Kidney epithelial cell (primary cell): ENCODE measurements around the gene TMPRSS15. TPM values are rescaled to one million over a fixed set of nuclear protein-coding genes. Genes with fewer than 3 reads are reported as not detected.

Experiments
- DNase-seq: peaks from one replicate; pipeline ENCODE4 v3.0.0-alpha.2; 2010; ENCODE audit warnings: low read depth
- H3K27me3 ChIP-seq: 2 replicates; pipeline ENCODE4 v1.6.0; 2011; ENCODE audit warnings: low read length; ENCODE audit not compliant: control insufficient read depth, insufficient read depth
- H3K36me3 ChIP-seq: 2 replicates; pipeline ENCODE4 v1.5.1; 2011; ENCODE audit warnings: low read length; ENCODE audit not compliant: control insufficient read depth, insufficient read depth
- H3K4me3 ChIP-seq: 2 replicates; pipeline ENCODE4 v1.5.1; 2011; ENCODE audit warnings: low read depth, mild to moderate bottlenecking, control low read depth, low read length
- total RNA-seq: library from RNA; depleted of rRNA; stranded (reverse); fragments of >200 nt; gene quantifications from 2 replicates; pipeline ENCODE4 v1.2.3, GENCODE V29; 2015
- TF ChIP-seq, protein P1 (sequence below): IDR thresholded peaks from 2 replicates; pipeline ENCODE4 v1.5.1; 2011; ENCODE audit warnings: mild to moderate bottlenecking, moderate library complexity, low read length, control low read depth, inconsistent platforms; ENCODE audit not compliant: insufficient read depth, poor library complexity, severe bottlenecking

The TMPRSS15 gene
- total RNA-seq, 1 donor from 2014 or later, result not detected

DNA sequence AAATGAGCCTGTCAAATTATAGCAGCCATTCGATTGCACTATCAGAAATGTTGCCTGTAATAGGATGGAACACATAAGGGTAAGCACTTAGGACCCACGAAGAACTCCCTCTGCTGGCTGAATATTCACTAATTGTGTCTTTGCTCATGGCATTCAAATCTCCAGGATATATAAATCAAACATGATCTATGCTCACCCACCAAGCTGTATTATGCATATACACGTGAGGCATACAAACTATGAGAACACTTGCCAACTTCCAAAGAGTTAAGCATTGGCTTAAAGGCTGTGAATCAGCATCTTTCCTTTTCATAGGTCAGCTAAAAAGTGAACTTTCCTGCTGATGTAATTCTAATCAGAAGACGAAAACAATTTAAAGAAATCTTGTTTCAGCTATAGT is 34.5 kb downstream of the TMPRSS15 start:
- H3K4me3 ChIP-seq, result no peak overlapping the region
- no peaks in the 10 kb centered on the region for H3K27me3 ChIP-seq
- H3K36me3 ChIP-seq, result no peaks in the 10 kb centered on the region
- TF ChIP-seq, protein P1, sequence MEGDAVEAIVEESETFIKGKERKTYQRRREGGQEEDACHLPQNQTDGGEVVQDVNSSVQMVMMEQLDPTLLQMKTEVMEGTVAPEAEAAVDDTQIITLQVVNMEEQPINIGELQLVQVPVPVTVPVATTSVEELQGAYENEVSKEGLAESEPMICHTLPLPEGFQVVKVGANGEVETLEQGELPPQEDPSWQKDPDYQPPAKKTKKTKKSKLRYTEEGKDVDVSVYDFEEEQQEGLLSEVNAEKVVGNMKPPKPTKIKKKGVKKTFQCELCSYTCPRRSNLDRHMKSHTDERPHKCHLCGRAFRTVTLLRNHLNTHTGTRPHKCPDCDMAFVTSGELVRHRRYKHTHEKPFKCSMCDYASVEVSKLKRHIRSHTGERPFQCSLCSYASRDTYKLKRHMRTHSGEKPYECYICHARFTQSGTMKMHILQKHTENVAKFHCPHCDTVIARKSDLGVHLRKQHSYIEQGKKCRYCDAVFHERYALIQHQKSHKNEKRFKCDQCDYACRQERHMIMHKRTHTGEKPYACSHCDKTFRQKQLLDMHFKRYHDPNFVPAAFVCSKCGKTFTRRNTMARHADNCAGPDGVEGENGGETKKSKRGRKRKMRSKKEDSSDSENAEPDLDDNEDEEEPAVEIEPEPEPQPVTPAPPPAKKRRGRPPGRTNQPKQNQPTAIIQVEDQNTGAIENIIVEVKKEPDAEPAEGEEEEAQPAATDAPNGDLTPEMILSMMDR, result peak; percentile 43
- DNase-seq, result no peak

DNA sequence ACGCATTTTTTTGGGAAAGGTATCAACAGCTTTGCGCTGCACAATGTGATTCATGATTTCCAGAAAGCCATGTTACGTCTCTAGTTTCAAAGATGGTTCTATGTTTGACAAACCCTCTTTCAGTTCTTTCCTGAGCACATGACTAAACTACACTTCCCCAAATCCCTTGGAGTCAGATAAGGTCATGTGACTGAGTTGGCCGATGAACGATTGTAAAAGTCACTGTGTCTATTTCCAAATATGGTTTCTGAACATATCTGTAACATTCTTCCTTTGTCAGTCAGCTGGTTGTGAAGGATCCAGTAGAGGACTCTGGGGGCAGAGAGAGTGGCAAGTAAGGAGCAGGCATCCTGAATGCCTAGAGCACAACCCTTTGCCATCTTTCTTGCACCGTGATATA is 35.4 kb downstream of the TMPRSS15 start:
- no peak for DNase-seq
- TF ChIP-seq, protein P1, result no peak

DNA sequence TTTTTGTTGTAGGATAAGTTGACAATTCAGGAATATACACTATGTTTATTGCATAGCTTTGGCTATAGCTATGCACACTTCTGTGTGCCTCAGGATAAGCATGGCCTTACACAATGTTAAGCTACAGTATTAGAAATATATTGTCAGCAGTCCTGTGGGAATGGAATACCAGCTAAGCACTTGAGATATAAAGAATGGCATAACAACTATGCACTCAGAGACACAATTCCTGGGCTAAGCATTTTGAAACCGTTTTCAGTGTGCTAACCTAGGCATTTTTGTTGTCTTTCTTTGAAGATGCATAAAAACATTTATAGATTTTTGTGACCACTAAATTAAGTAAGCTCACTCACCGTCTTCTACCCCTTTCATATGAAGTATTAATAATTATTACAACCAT is 46.8 kb downstream of the TMPRSS15 start:
- no peaks in the 10 kb centered on the region for H3K36me3 ChIP-seq
- TF ChIP-seq, protein P1, result no peak

More for the DNA sequence above, 35.4 kb downstream of the TMPRSS15 start:
- H3K27me3 ChIP-seq, result no peaks in the 10 kb centered on the region
- H3K36me3 ChIP-seq, result no peaks in the 10 kb centered on the region
- H3K4me3 ChIP-seq, result no peak overlapping the region

DNA sequence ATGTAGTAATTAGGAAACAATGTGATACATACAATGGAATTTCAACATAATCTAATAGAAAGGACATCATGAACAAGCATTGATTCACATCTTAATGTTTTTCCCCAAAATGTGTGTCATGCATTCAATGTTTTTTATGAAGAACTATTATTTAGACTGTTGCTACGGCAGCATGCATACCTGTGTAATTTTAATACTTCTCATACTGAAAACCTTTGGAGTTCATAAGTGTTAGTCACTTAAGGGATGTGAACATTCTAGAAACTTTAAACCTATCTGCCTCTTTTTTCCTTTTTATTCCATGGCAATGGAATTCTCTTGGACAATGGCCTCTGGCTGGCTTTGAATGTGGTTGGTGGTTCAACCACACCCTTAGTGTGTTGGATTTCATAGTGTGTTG is 48.6 kb downstream of the TMPRSS15 start:
- Histone ChIP-seq H3K27me3 (no peaks in the 10 kb centered on the region), H3K36me3 (no peaks in the 10 kb centered on the region), H3K4me3 (no peak overlapping the region)
- TF ChIP-seq, protein P1, result no peak
- no peak for DNase-seq

More for the DNA sequence above, 46.8 kb downstream of the TMPRSS15 start:
- DNase-seq, result no peak
- Histone ChIP-seq H3K4me3 (no peak overlapping the region), H3K27me3 (no peaks in the 10 kb centered on the region)

DNA sequence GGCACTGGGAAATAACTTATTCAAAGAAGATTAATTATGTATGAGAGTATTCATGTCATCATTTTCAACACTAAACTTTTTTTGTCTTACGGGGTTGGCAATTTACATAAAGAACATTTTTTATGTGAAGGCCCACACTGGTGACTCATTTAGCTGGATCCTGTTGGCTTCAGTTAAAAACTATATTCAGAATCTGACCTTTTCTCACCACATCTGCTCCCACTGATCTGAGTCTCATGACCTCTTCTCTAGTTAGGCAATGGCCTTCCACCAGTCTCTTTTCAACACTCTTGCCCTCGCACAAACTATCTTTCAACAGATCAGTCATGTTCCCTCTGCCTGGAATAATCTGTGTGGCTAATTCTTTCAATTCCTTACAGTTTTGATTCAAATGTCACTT is 53.4 kb downstream of the TMPRSS15 start:
- no peak overlapping the region for H3K4me3 ChIP-seq

DNA sequence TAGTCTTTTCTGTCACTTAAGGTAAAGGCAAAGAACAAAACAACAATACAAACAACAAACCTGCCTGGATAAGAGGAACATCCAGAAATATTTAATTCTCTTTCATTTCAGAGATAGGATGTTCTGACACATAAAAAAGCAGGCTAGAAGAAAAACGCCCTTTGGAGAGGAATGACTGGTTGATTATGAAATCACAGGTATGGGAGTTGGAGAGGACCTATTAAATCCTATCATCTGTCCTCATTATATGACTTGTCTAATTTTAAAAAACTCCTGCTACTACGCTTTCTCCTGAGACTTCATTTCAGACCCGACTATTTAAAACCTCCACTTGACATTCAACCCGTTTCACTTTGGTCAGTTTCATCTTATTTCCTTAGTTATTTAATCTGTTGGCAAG is 54.1 kb downstream of the TMPRSS15 start:
- TF ChIP-seq, protein P1, result no peak
- DNase-seq, result no peak
- H3K36me3 ChIP-seq, result no peaks in the 10 kb centered on the region
- H3K27me3 ChIP-seq, result no peaks in the 10 kb centered on the region
- H3K4me3 ChIP-seq, result no peak overlapping the region

More for the DNA sequence above, 53.4 kb downstream of the TMPRSS15 start:
- DNase-seq, result no peak
- H3K36me3 ChIP-seq, result no peaks in the 10 kb centered on the region
- H3K27me3 ChIP-seq, result no peaks in the 10 kb centered on the region
- TF ChIP-seq, protein P1, result no peak
